ENCODE measurements around the gene ACAD10. TPM values are rescaled to one million over a fixed set of nuclear protein-coding genes. Genes with fewer than 3 reads are reported as not detected.
A peak's percentile ranks its signal among the peaks of the same experiment; 100 is the strongest.

ACAD10 gene
- total RNA-seq, 1 experiment from 2014 or later, result 25.3 TPM

DNA sequence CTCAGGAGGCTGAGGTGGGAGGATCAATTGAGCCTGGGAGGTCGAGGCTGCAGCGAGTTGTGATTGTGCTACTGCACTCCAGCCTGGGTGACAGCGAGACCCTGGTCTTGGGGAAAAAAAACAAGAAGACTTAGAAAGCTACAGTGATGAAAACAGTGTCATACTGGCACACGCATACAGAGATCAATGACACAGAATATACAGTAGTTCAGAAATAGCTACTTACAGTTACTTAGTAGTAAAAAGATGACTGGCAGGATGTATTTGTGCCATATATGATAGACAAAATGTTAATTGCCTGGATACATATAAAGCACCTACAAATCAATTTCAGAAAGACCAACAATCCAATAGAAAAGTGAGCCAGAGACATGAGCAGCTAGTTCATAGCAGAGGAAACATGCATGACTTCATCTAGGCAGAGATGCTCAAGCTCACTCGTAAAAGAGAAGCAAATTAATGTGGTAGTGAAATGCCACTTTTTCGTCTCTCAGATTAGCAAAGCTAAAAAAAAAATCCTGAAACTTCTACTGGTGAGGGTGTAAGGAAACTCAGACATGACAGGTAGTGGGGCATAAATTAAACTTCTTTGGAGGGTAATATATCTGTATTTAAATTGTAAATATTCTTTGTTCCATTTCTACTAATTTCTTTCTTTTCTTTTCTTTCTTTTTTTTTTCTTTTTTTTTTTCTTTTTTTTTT, 78.4 kb downstream of the ACAD10 start:
- Histone ChIP-seq H3K9me3 (ENCODE audit: control insufficient read depth in 1 of 2, insufficient read depth in 1 of 2, low read depth in 1 of 2, low read length in 2 of 2) (no peaks in the 10 kb centered on the region), H3K79me2 (ENCODE audit: insufficient read depth, low read length) (no peaks in the 10 kb centered on the region), H3K36me3 (ENCODE audit: control insufficient read depth in 1 of 2, insufficient read depth in 2 of 2, low read length in 2 of 2) (no peaks in the 10 kb centered on the region), H3K4me1 (ENCODE audit: control insufficient read depth in 1 of 2, insufficient read depth in 2 of 2, low read length in 2 of 2) (peaks cover 9 to 19% of the 10 kb centered on the region in 2 experiments), H3K27me3 (ENCODE audit: insufficient read depth, low read length) (no peaks in the 10 kb centered on the region), H3K4me2 (ENCODE audit: low read length) (no peak overlapping the region), H3K27ac (ENCODE audit: low read depth, low read length) (no peak overlapping the region), H3K9ac (ENCODE audit: low read length) (no peak overlapping the region), H2AFZ (ENCODE audit: low read depth, low read length, poor library complexity, severe bottlenecking) (no peak overlapping the region), H3K9me2 (ENCODE audit: insufficient read depth) (no peaks in the 10 kb centered on the region), H4K20me1 (ENCODE audit: insufficient read depth) (no peaks in the 10 kb centered on the region), H3K4me3 (replicated peaks in 1 of 2; ENCODE audit: low read depth in 1 of 2, low read length in 2 of 2) (no peak overlapping the region)
- CTCF ChIA-PET, result interaction anchor here (1.3 kb wide), 1 partner anchor 10 kb away, joined by 3 read pairs; no protein-coding TSS in a partner anchor
- POLR2A ChIA-PET, result interaction anchor here (0.5 to 0.7 kb wide), 2 partner anchors 31 to 653 kb away, joined by 3 read pairs; no protein-coding TSS in a partner anchor
- RAD21 ChIA-PET (ENCODE audit: low non-redundant PET in 1 of 2, low total read pairs in 2 of 2, uncharacterized antibody in 2 of 2, unreplicated experiment in 2 of 2), result no interaction called here
- DNase-seq (ENCODE audit: low read depth, low spot score) (no peak), ATAC-seq (no peak)
- BruUV-seq (replicated peaks), result no TSS peak
- TF ChIP-seq YY1 (IDR thresholded peaks at IDR 0.05; ENCODE audit: extremely low read depth, insufficient replicate concordance, low read depth, low read length), result no peak
- no peak for TF ChIP-seq JUND (IDR thresholded peaks at IDR 0.05)
- TF ChIP-seq, protein P1, sequence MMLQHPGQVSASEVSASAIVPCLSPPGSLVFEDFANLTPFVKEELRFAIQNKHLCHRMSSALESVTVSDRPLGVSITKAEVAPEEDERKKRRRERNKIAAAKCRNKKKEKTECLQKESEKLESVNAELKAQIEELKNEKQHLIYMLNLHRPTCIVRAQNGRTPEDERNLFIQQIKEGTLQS (IDR thresholded peaks at IDR 0.05), result no peak
- no peak for TF ChIP-seq RAD21 (IDR thresholded peaks at IDR 0.05; ENCODE audit: low read depth)
- TF ChIP-seq SP1 (IDR thresholded peaks at IDR 0.05; ENCODE audit: low read depth), result peak; percentile 10; the same call in 1 of the 2 replicates
- no peak for TF ChIP-seq ELF1 (IDR thresholded peaks at IDR 0.05; ENCODE audit: borderline replicate concordance, low read depth)
- intact Hi-C loops (cut with micrococcal nuclease), result no loop called here

DNA sequence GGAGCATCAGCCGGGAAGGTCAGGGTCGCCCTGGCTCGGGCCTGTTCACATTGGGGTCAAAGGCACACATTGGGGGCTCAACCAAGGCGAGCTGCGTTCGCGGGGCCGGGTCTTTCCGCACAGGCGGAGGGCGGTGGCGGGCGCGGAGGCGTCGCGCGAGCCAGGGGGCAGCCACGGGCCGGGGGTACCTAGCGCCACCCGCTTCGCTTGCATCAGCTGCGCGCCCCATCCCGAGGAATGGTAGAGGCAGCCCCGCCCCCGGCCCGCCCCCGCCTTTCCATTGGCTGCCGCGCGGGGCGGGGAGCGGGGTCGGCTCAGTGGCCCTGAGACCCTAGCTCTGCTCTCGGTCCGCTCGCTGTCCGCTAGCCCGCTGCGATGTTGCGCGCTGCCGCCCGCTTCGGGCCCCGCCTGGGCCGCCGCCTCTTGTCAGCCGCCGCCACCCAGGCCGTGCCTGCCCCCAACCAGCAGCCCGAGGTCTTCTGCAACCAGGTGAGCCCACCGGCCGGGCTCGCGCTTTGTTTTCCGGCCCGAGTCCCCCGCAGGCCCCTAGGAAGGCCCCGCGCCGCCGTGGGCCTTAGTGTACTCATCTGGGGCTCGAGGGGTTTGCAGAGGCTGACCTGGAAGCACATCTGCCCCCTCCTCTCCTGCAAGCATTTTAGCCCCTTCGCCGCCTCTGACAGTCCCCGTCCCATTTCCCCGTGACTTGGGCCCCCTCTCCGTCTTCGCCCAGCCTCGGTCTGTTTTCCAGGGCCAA, 80.9 kb downstream of the ACAD10 start, which contains the start of gene ALDH2:
Gene ALDH2 (plus strand): TSS at position 326 of the 754 bp plus-strand sequence. CDS start 50 bp downstream, at position 376.
- DNase-seq (ENCODE audit: low read depth, low spot score), result peak; percentile 6
- no peaks in the 10 kb centered on the region for H3K79me2 ChIP-seq (ENCODE audit: insufficient read depth, low read length)
- intact Hi-C loops (cut with micrococcal nuclease), result no loop called here
- H3K4me2 ChIP-seq (ENCODE audit: low read length), result peak within 1 kb of the TSS; percentile 98
- H3K27me3 ChIP-seq (ENCODE audit: insufficient read depth, low read length), result no peaks in the 10 kb centered on the region
- peak within 1 kb of the TSS; percentile 88 for H2AFZ ChIP-seq (ENCODE audit: low read depth, low read length, poor library complexity, severe bottlenecking)
- CTCF ChIA-PET, result no interaction called here
- H3K4me3 ChIP-seq (replicated peaks in 1 of 2; ENCODE audit: low read depth in 1 of 2, low read length in 2 of 2), result peak within 1 kb of the TSS; percentile 77 to 85
- H3K9ac ChIP-seq (ENCODE audit: low read length), result peak within 1 kb of the TSS; percentile 69
- no peaks in the 10 kb centered on the region for H3K9me2 ChIP-seq (ENCODE audit: insufficient read depth)
- RAD21 ChIA-PET (ENCODE audit: low non-redundant PET in 1 of 2, low total read pairs in 2 of 2, uncharacterized antibody in 2 of 2, unreplicated experiment in 2 of 2), result no interaction called here
- no peaks in the 10 kb centered on the region for H3K36me3 ChIP-seq (ENCODE audit: control insufficient read depth in 1 of 2, insufficient read depth in 2 of 2, low read length in 2 of 2)
- no TSS peak for BruUV-seq (replicated peaks)
- no peaks in the 10 kb centered on the region for H3K9me3 ChIP-seq (ENCODE audit: control insufficient read depth in 1 of 2, insufficient read depth in 1 of 2, low read depth in 1 of 2, low read length in 2 of 2)
- no peaks in the 10 kb centered on the region for H4K20me1 ChIP-seq (ENCODE audit: insufficient read depth)
- POLR2A ChIA-PET, result no interaction called here
- H3K4me1 ChIP-seq (ENCODE audit: control insufficient read depth in 1 of 2, insufficient read depth in 2 of 2, low read length in 2 of 2), result peaks cover 9 to 19% of the 10 kb centered on the region in 2 experiments
- peak within 1 kb of the TSS; percentile 43; the same call in 1 of the 2 replicates for H3K27ac ChIP-seq (ENCODE audit: low read depth, low read length)
- peak; percentile 89 for ATAC-seq
- TF ChIP-seq JUND (IDR thresholded peaks at IDR 0.05), result no peak
- TF ChIP-seq EZH2phosphoT487 (IDR thresholded peaks at IDR 0.05; ENCODE audit: borderline replicate concordance), result no peak
- TF ChIP-seq SP1 (IDR thresholded peaks at IDR 0.05; ENCODE audit: low read depth), result peak; percentile 57
- TF ChIP-seq, protein P2, sequence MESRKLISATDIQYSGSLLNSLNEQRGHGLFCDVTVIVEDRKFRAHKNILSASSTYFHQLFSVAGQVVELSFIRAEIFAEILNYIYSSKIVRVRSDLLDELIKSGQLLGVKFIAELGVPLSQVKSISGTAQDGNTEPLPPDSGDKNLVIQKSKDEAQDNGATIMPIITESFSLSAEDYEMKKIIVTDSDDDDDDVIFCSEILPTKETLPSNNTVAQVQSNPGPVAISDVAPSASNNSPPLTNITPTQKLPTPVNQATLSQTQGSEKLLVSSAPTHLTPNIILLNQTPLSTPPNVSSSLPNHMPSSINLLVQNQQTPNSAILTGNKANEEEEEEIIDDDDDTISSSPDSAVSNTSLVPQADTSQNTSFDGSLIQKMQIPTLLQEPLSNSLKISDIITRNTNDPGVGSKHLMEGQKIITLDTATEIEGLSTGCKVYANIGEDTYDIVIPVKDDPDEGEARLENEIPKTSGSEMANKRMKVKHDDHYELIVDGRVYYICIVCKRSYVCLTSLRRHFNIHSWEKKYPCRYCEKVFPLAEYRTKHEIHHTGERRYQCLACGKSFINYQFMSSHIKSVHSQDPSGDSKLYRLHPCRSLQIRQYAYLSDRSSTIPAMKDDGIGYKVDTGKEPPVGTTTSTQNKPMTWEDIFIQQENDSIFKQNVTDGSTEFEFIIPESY (IDR thresholded peaks at IDR 0.05; ENCODE audit: extremely low read depth, insufficient replicate concordance, low read length), result peak; percentile 51
- no peak for TF ChIP-seq EZH2 (IDR thresholded peaks at IDR 0.05)
- TF ChIP-seq FOSL1 (IDR thresholded peaks at IDR 0.05; ENCODE audit: low read depth), result no peak
- TF ChIP-seq CEBPB (IDR thresholded peaks at IDR 0.05; ENCODE audit: low read depth), result no peak
- TF ChIP-seq SRF (IDR thresholded peaks at IDR 0.05; ENCODE audit: low read depth), result no peak
- TF ChIP-seq ZFX (IDR thresholded peaks at IDR 0.05), result peak; percentile 60; the same call in 1 of the 2 replicates
- TF ChIP-seq, protein P3, sequence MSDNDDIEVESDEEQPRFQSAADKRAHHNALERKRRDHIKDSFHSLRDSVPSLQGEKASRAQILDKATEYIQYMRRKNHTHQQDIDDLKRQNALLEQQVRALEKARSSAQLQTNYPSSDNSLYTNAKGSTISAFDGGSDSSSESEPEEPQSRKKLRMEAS (IDR thresholded peaks at IDR 0.05), result peak; percentile 82
- TF ChIP-seq SIN3A (IDR thresholded peaks at IDR 0.05; ENCODE audit: low read depth), result peak; percentile 82
- peak; percentile 24 for TF ChIP-seq YY1 (IDR thresholded peaks at IDR 0.05; ENCODE audit: extremely low read depth, insufficient replicate concordance, low read depth, low read length)
- TF ChIP-seq ZNF274 (IDR thresholded peaks at IDR 0.05; ENCODE audit: low read depth, low read length), result no peak
- TF ChIP-seq EGR1 (IDR thresholded peaks at IDR 0.05; ENCODE audit: low read depth), result peak; percentile 78
- peak; percentile 67 for TF ChIP-seq POLR2A (IDR thresholded peaks at IDR 0.05; ENCODE audit: borderline replicate concordance, extremely low read depth, insufficient read depth, insufficient read length)

All from HCT116 (cell line).